ENCODE results near the gene NPAS1. TPM values are rescaled to one million over a fixed set of nuclear protein-coding genes. Genes with fewer than 3 reads are reported as not detected.
A peak's percentile ranks its signal among the peaks of the same experiment; 100 is the strongest.
"Not testable (repeated sequence)": the region's sequence is repeated elsewhere in the genome, so short reads cannot be mapped to it uniquely, and the experiment has no call there.

The NPAS1 gene
- total RNA-seq, 1 experiment from 2014 or later: 0.29 TPM

GRCh38 chr19:46990991-46991676 lies 28.5 kb upstream of the NPAS1 start:
- peak; percentile 80 for DNase-seq (ENCODE audit: low spot score)

- DNase-seq (ENCODE audit: low spot score): no peak
Observed at GRCh38 chr19:46992699-46993535, 26.7 kb upstream of the NPAS1 start.

GRCh38 chr19:46993622-46994021 lies 26.0 kb upstream of the NPAS1 start:
- no peak for DNase-seq (ENCODE audit: low spot score)

GRCh38 chr19:46994141-46994686 lies 25.4 kb upstream of the NPAS1 start:
- DNase-seq (ENCODE audit: low spot score): no peak

- DNase-seq (ENCODE audit: low spot score): no peak
Observed at GRCh38 chr19:46995492-46995891, 24.1 kb upstream of the NPAS1 start.

- DNase-seq (ENCODE audit: low spot score): no peak
Observed at GRCh38 chr19:46998445-46999125, 21.1 kb upstream of the NPAS1 start.

- no peak for DNase-seq (ENCODE audit: low spot score)
Observed at GRCh38 chr19:46999377-46999776, 20.3 kb upstream of the NPAS1 start.

- DNase-seq (ENCODE audit: low spot score): no peak
Observed at GRCh38 chr19:46999878-47000277, 19.8 kb upstream of the NPAS1 start.

- DNase-seq (ENCODE audit: low spot score): no peak
Observed at GRCh38 chr19:47000373-47000772, 19.3 kb upstream of the NPAS1 start.

- DNase-seq (ENCODE audit: low spot score): no peak
Observed at GRCh38 chr19:47001584-47001983, 18.1 kb upstream of the NPAS1 start.

GRCh38 chr19:47002106-47002766 lies 17.4 kb upstream of the NPAS1 start:
- no peak for DNase-seq (ENCODE audit: low spot score)

GRCh38 chr19:47002853-47003610 lies 16.6 kb upstream of the NPAS1 start:
- no peak for DNase-seq (ENCODE audit: low spot score)

- DNase-seq (ENCODE audit: low spot score): no peak
Observed at GRCh38 chr19:47003611-47004465, 15.8 kb upstream of the NPAS1 start.

GRCh38 chr19:47005164-47005641 lies 14.4 kb upstream of the NPAS1 start:
- DNase-seq (ENCODE audit: low spot score): no peak

GRCh38 chr19:47005873-47006272 lies 13.8 kb upstream of the NPAS1 start:
- no peak for DNase-seq (ENCODE audit: low spot score)

GRCh38 chr19:47006496-47006895 lies 13.1 kb upstream of the NPAS1 start:
- no peak for DNase-seq (ENCODE audit: low spot score)

GRCh38 chr19:47010549-47010948 lies 9.1 kb upstream of the NPAS1 start:
- DNase-seq (ENCODE audit: low spot score): not testable (repeated sequence)

- no peak for DNase-seq (ENCODE audit: low spot score)
Observed at GRCh38 chr19:47012617-47013016, 7.0 kb upstream of the NPAS1 start.

GRCh38 chr19:47013041-47013517 lies 6.6 kb upstream of the NPAS1 start:
- DNase-seq (ENCODE audit: low spot score): peak; percentile 78

GRCh38 chr19:47018923-47019322 lies 714 bp upstream of the NPAS1 start:
- no peak for DNase-seq (ENCODE audit: low spot score)

Measured in H4 (cell line).